PFSK-1 (cell line): Measurements from ENCODE around the gene PIRT.

Source experiments
- FOXP2 ChIP-seq: optimal IDR thresholded peaks from 2 replicates; pipeline ENCODE3; 2011; ENCODE audit warnings: borderline replicate concordance, control low read depth, inconsistent platforms; ENCODE audit not compliant: insufficient read depth; ENCODE audit errors: extremely low read length, extremely low read depth
- POLR2AphosphoS5 ChIP-seq: IDR thresholded peaks from 2 replicates; pipeline ENCODE4 v1.6.1; 2012; ENCODE audit warnings: low read depth, mild to moderate bottlenecking, control low read depth, low read length, moderate library complexity
- SIN3A ChIP-seq: IDR thresholded peaks from 2 replicates; pipeline ENCODE4 v1.6.1; 2012; ENCODE audit warnings: mild to moderate bottlenecking, low read length, moderate library complexity, borderline replicate concordance; ENCODE audit not compliant: insufficient read depth
- TAF1 ChIP-seq: IDR thresholded peaks from 2 replicates; pipeline ENCODE4 v1.6.1; 2012; ENCODE audit warnings: low read length, control low read depth, borderline replicate concordance; ENCODE audit not compliant: insufficient read depth
- TF ChIP-seq, protein P1 (sequence below), 2 experiments: IDR thresholded peaks; 2 replicates each; pipeline versions ENCODE4 v1.6.1 to v1.8.0; 2011 to 2012; ENCODE audit warnings: low read depth in 2 of 2, low read length in 2 of 2, control low read depth in 1 of 2, inconsistent platforms in 1 of 2, mild to moderate bottlenecking in 1 of 2, moderate library complexity in 1 of 2; ENCODE audit not compliant: insufficient read depth in 1 of 2

PIRT gene

DNA sequence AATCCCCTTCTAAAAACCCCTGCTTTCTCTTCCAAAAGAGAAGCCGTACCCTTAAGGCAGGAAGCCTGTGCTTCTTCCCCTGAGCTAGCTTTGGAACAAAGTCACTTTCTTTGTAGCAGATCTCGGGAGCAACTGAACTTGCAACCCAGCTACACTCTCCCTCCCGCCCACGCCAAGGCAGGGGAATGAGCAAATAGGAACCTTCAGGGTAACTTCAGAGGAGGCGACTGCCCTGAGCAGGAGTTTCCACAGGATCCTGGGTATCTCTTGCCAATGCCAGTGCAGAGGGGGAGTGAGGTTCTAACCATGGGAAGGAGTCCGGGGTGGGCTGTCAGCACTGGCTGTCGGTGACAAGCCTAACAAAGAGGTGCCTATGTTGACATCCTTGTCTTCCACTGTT lies 5.9 kb upstream of the PIRT start:
- TF ChIP-seq SIN3A = no peak
- TF ChIP-seq POLR2AphosphoS5 = no peak
- TF ChIP-seq, protein P1, sequence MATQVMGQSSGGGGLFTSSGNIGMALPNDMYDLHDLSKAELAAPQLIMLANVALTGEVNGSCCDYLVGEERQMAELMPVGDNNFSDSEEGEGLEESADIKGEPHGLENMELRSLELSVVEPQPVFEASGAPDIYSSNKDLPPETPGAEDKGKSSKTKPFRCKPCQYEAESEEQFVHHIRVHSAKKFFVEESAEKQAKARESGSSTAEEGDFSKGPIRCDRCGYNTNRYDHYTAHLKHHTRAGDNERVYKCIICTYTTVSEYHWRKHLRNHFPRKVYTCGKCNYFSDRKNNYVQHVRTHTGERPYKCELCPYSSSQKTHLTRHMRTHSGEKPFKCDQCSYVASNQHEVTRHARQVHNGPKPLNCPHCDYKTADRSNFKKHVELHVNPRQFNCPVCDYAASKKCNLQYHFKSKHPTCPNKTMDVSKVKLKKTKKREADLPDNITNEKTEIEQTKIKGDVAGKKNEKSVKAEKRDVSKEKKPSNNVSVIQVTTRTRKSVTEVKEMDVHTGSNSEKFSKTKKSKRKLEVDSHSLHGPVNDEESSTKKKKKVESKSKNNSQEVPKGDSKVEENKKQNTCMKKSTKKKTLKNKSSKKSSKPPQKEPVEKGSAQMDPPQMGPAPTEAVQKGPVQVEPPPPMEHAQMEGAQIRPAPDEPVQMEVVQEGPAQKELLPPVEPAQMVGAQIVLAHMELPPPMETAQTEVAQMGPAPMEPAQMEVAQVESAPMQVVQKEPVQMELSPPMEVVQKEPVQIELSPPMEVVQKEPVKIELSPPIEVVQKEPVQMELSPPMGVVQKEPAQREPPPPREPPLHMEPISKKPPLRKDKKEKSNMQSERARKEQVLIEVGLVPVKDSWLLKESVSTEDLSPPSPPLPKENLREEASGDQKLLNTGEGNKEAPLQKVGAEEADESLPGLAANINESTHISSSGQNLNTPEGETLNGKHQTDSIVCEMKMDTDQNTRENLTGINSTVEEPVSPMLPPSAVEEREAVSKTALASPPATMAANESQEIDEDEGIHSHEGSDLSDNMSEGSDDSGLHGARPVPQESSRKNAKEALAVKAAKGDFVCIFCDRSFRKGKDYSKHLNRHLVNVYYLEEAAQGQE (IDR thresholded peaks at IDR 0.05; ENCODE audit: insufficient read depth in 1 of 2, low read depth in 2 of 2, low read length in 2 of 2) = no peak
- TF ChIP-seq FOXP2 = no peak
- no peak for TF ChIP-seq TAF1

GRCh38 chr17:10842658-10843057 lies 4.8 kb upstream of the PIRT start:
- no peak for TF ChIP-seq FOXP2
- no peak for TF ChIP-seq TAF1
- no peak for TF ChIP-seq SIN3A
- TF ChIP-seq POLR2AphosphoS5 = no peak
- TF ChIP-seq, protein P1 (IDR thresholded peaks at IDR 0.05; ENCODE audit: insufficient read depth in 1 of 2, low read depth in 2 of 2, low read length in 2 of 2) = no peak

DNA sequence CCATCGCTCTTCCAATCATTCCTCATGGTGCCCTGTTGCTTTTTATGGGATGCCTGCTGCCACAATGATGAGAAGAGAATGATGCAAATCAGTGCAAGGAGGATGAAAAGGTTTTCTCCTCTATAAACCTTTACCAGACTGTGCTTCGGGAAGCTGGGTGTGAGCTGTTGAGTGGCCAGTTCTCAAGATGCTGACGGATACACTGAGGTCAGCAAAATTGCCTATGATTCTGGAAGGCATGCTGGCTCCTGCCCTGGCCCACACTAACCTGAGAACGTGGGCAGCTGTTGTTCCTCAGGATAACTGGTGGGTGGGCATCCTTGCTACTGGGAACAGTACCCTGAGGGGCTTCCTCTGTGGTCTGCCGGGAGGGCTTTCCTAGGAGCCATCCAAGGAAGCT lies 795 bp upstream of the PIRT start:
- TF ChIP-seq FOXP2 (no peak), TAF1 (no peak), SIN3A (no peak), POLR2AphosphoS5 (no peak)
- TF ChIP-seq, protein P1 (IDR thresholded peaks at IDR 0.05; ENCODE audit: insufficient read depth in 1 of 2, low read depth in 2 of 2, low read length in 2 of 2) = no peak

DNA sequence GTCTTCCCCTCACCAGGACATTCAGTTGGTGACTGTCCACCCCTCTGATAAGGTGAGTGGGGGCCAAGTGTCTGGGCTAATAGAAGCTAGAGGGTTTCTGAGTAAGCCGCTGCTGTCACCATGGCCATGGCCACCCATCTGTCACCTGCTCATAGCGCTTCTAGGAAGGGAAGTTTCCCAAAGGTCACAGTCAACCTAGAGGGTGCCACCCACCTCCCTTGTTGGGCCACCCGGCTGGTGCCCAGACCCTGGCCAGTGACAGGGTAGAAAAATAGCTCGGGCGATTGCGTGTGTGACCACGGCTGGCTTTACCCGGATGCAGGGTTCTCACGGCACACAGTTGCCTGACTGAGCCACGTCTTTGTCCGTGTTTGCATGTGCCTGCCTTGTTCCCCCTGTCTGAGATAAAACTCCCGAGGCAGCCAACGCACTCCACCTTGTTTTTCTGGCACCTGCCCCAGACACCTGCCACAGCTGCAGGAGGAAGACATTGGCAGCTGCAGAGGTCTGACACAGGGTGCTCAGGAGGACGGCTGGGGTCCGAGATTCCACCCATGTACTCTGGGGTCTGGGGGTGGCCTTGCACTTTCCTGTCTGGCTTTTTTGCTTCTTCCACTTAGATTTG lies 809 bp downstream of the PIRT start:
- TF ChIP-seq, protein P1 (IDR thresholded peaks at IDR 0.05; ENCODE audit: insufficient read depth in 1 of 2, low read depth in 2 of 2, low read length in 2 of 2) = no peak
- no peak for TF ChIP-seq POLR2AphosphoS5
- TF ChIP-seq TAF1 = no peak
- TF ChIP-seq SIN3A = no peak
- TF ChIP-seq FOXP2 = no peak
